GM23248 (cell line): ENCODE measurements around the gene CRK. TPM values are rescaled to one million over a fixed set of nuclear protein-coding genes. Genes with fewer than 3 reads are reported as not detected.
"Not testable (repeated sequence)": the region's sequence is repeated elsewhere in the genome, so short reads cannot be mapped to it uniquely, and the experiment has no call there.

Experiments
- DNase-seq: peaks from one replicate; pipeline ENCODE4 v3.0.0-alpha.2; 2015
- H2AFZ ChIP-seq: fragments of 200-600 bp; sonication (generic); 2 replicates; pipeline ENCODE4 v1.6.1; 2016; ENCODE audit warnings: antibody characterized with exemption
- H3F3A ChIP-seq: fragments of 200-600 bp; sonication (generic); 2 replicates; pipeline ENCODE4 v1.6.1; 2016; ENCODE audit warnings: mild to moderate bottlenecking, antibody characterized with exemption, mixed run types; ENCODE audit not compliant: insufficient read depth
- H3K27ac ChIP-seq: fragments of 200-600 bp; sonication (generic); 2 replicates; pipeline ENCODE4 v1.5.1; 2016; ENCODE audit warnings: mild to moderate bottlenecking
- H3K27me3 ChIP-seq: fragments of 200-600 bp; sonication (generic); replicated peaks from 2 replicates; pipeline ENCODE4 v1.6.1; 2016; ENCODE audit warnings: mild to moderate bottlenecking; ENCODE audit not compliant: insufficient read depth
- H3K36me3 ChIP-seq: fragments of 200-600 bp; sonication (generic); 2 replicates; pipeline ENCODE4 v1.6.1; 2016; ENCODE audit warnings: low read depth, mild to moderate bottlenecking
- H3K4me1 ChIP-seq: fragments of 200-600 bp; sonication (generic); 2 replicates; pipeline ENCODE4 v1.6.1; 2016; ENCODE audit warnings: mild to moderate bottlenecking; ENCODE audit not compliant: insufficient read depth
- H3K4me2 ChIP-seq: fragments of 200-600 bp; sonication (generic); one replicate; pipeline ENCODE4 v1.6.1; 2016; ENCODE audit warnings: mild to moderate bottlenecking; ENCODE audit not compliant: unreplicated experiment
- H3K4me3 ChIP-seq: fragments of 200-600 bp; sonication (generic); 2 replicates; pipeline ENCODE4 v1.5.1; 2016; ENCODE audit warnings: mild to moderate bottlenecking
- H3K79me2 ChIP-seq: fragments of 200-600 bp; sonication (generic); 2 replicates; pipeline ENCODE4 v1.6.1; 2016; ENCODE audit warnings: mild to moderate bottlenecking; ENCODE audit not compliant: insufficient read depth
- H3K9ac ChIP-seq: fragments of 200-600 bp; sonication (generic); 2 replicates; pipeline ENCODE4 v1.6.1; 2016; ENCODE audit warnings: mild to moderate bottlenecking
- H3K9me2 ChIP-seq: fragments of 200-600 bp; sonication (generic); 2 replicates; pipeline ENCODE4 v1.6.1; 2016; ENCODE audit warnings: mixed run types, mild to moderate bottlenecking, moderate library complexity; ENCODE audit not compliant: insufficient read depth
- H3K9me3 ChIP-seq: fragments of 200-600 bp; sonication (generic); one replicate; pipeline ENCODE4 v1.6.1; 2017; ENCODE audit warnings: low read depth
- H4K20me1 ChIP-seq: fragments of 200-600 bp; sonication (generic); 2 replicates; pipeline ENCODE4 v1.6.0; 2016; ENCODE audit not compliant: insufficient read depth
- EZH2 ChIP-seq: fragments of 200-600 bp; sonication (generic); IDR thresholded peaks from 2 replicates; pipeline ENCODE4 v1.6.1; 2018; ENCODE audit warnings: antibody characterized with exemption, mild to moderate bottlenecking; ENCODE audit not compliant: insufficient read depth, poor library complexity, severe bottlenecking
- EZH2phosphoT487 ChIP-seq: fragments of 200-600 bp; sonication (generic); IDR thresholded peaks from 2 replicates; pipeline ENCODE4 v1.6.1; 2018; ENCODE audit warnings: antibody characterized with exemption, moderate library complexity, mild to moderate bottlenecking, low read depth; ENCODE audit not compliant: insufficient read depth
- WGBS, 2 experiments: methylation state at CpG; one replicate each; pipeline ENCODE4 v1.1.6; 2015 to 2017; ENCODE audit warnings: low lambda C conversion rate in 2 of 2, low coverage in 1 of 2; ENCODE audit errors: missing lambda C conversion rate in 2 of 2; 5-methylcytosine and 5-hydroxymethylcytosine counted together
- in situ Hi-C: fragments of 300-500 bp; cut with MboI; formaldehyde crosslinking; loops from 2 replicates; pipeline ENCODE4 v1.15.0; 2020
- polyA plus RNA-seq: library from polyadenylated mRNA; unstranded; fragments of >200 nt; fragmentation: Nextera tagmentation; extraction: Ambion mirVana; gene quantifications from 2 replicates; pipeline ENCODE4 v1.2.1, GENCODE V29; 2016
- total RNA-seq: library from RNA; depleted of rRNA; stranded (reverse); fragments of >200 nt; shearing (Covaris generic); gene quantifications from 2 replicates; pipeline ENCODE4 v1.2.3, GENCODE V29; 2014

CRK gene
- total and polyA plus RNA-seq, 2 experiments from 2014 or later: 86.0 to 117 TPM

GRCh38 chr17:1452836-1453235 lies 3.2 kb downstream of the CRK start:
- H2AFZ ChIP-seq: no peak overlapping the region

GRCh38 chr17:1450261-1450660 lies 5.8 kb downstream of the CRK start:
- DNase-seq, H3K4me2 ChIP-seq, H3K4me3 ChIP-seq, H3K36me3 ChIP-seq, in situ Hi-C loops, H3K9me3 ChIP-seq, H3K27ac ChIP-seq, H3K9ac ChIP-seq, H3K27me3 ChIP-seq, H3K9me2 ChIP-seq, H2AFZ ChIP-seq: not testable (repeated sequence)
- WGBS, 2 experiments: 94 to 96% methylated on average over 21 of the region's 21 CpGs
- H3F3A ChIP-seq: peaks cover 22% of the 10 kb centered on the region
- peaks cover 18% of the 10 kb centered on the region; the same call in 1 of the 2 replicates for H3K4me1 ChIP-seq
- H4K20me1 ChIP-seq: peaks cover 47% of the 10 kb centered on the region
- H3K79me2 ChIP-seq: peaks cover 100% of the 10 kb centered on the region

More at GRCh38 chr17:1452836-1453235, 3.2 kb downstream of the CRK start:
- no peaks in the 10 kb centered on the region for H3K9me2 ChIP-seq
- WGBS, 2 experiments: 47 to 56% methylated on average over 5 of the region's 5 CpGs
- peaks cover 29% of the 10 kb centered on the region for H3F3A ChIP-seq
- peaks cover 18% of the 10 kb centered on the region; the same call in 1 of the 2 replicates for H3K4me1 ChIP-seq
- in situ Hi-C loops: no loop called here
- no peak overlapping the region for H3K4me2 ChIP-seq
- H3K9me3 ChIP-seq: no peaks in the 10 kb centered on the region
- no peak for DNase-seq
- TF ChIP-seq EZH2 (no peak), EZH2phosphoT487 (no peak)
- no peak overlapping the region for H3K4me3 ChIP-seq
- H3K36me3 ChIP-seq: no peaks in the 10 kb centered on the region; the same call in 1 of the 2 replicates
- H4K20me1 ChIP-seq: peaks cover 34% of the 10 kb centered on the region
- H3K27me3 ChIP-seq: no peaks in the 10 kb centered on the region
- no peak overlapping the region for H3K9ac ChIP-seq
- H3K79me2 ChIP-seq: peaks cover 82% of the 10 kb centered on the region
- no peak overlapping the region for H3K27ac ChIP-seq

GRCh38 chr17:1449412-1449967 lies 6.5 kb downstream of the CRK start:
- Histone ChIP-seq H3K79me2 (peaks cover 100% of the 10 kb centered on the region), H3K4me2 (no peak overlapping the region), H4K20me1 (peaks cover 42% of the 10 kb centered on the region), H3K27ac (no peak overlapping the region), H3K4me1 (peaks cover 18% of the 10 kb centered on the region; the same call in 1 of the 2 replicates), H3K4me3 (no peak overlapping the region), H3K27me3 (no peaks in the 10 kb centered on the region), H3K9me2 (no peaks in the 10 kb centered on the region), H3K9me3 (no peaks in the 10 kb centered on the region), H3K36me3 (no peaks in the 10 kb centered on the region; the same call in 1 of the 2 replicates), H3K9ac (no peak overlapping the region), H3F3A (peaks cover 16% of the 10 kb centered on the region), H2AFZ (no peak overlapping the region)
- in situ Hi-C loops: no loop called here
- no peak for DNase-seq
- 78 to 81% methylated on average over 5 of the region's 5 CpGs for WGBS, 2 experiments
- TF ChIP-seq EZH2phosphoT487 (no peak), EZH2 (no peak)

GRCh38 chr17:1447052-1447451 lies 9.0 kb downstream of the CRK start:
- peaks cover 41% of the 10 kb centered on the region for H4K20me1 ChIP-seq
- no peaks in the 10 kb centered on the region for H3K36me3 ChIP-seq
- H3K79me2 ChIP-seq: peaks cover 100% of the 10 kb centered on the region
- no peaks in the 10 kb centered on the region for H3K9me2 ChIP-seq
- H3F3A ChIP-seq: no peaks in the 10 kb centered on the region; the same call in 1 of the 2 replicates
- H3K9ac ChIP-seq: no peak overlapping the region
- no peak overlapping the region for H3K4me2 ChIP-seq
- in situ Hi-C loops: no loop called here
- H3K4me1 ChIP-seq: 0 out of 2 replicates have a peak, but pooled peaks cover 9% of the 10 kb centered on the region
- 90% methylated on average over 7 of the region's 7 CpGs for WGBS, 2 experiments
- H3K27me3 ChIP-seq: no peaks in the 10 kb centered on the region
- H3K27ac ChIP-seq: no peak overlapping the region
- no peaks in the 10 kb centered on the region for H3K9me3 ChIP-seq
- no peak for DNase-seq
- no peak overlapping the region for H3K4me3 ChIP-seq
- TF ChIP-seq EZH2: no peak
- TF ChIP-seq EZH2phosphoT487: no peak
- no peak overlapping the region for H2AFZ ChIP-seq

GRCh38 chr17:1446201-1446600 lies 9.8 kb downstream of the CRK start:
- Histone ChIP-seq H3K27me3 (no peaks in the 10 kb centered on the region), H3K4me1 (0 out of 2 replicates have a peak, but pooled peaks cover under 1% of the 10 kb centered on the region), H3K27ac (no peak overlapping the region), H3F3A (no peaks in the 10 kb centered on the region; the same call in 1 of the 2 replicates), H3K79me2 (peaks cover 100% of the 10 kb centered on the region), H3K9me3 (no peaks in the 10 kb centered on the region), H3K4me2 (no peak overlapping the region), H4K20me1 (peaks cover 33% of the 10 kb centered on the region), H2AFZ (no peak overlapping the region), H3K9ac (no peak overlapping the region), H3K36me3 (no peaks in the 10 kb centered on the region), H3K9me2 (no peaks in the 10 kb centered on the region), H3K4me3 (no peak overlapping the region)
- no peak for DNase-seq
- in situ Hi-C loops: no loop called here
- WGBS, 2 experiments: 98 to 99% methylated on average over 12 of the region's 12 CpGs
- TF ChIP-seq EZH2phosphoT487 (no peak), EZH2 (no peak)

- H2AFZ ChIP-seq, H3K4me2 ChIP-seq, H3F3A ChIP-seq, H3K9ac ChIP-seq, H3K9me3 ChIP-seq, DNase-seq, H3K27ac ChIP-seq, H3K4me1 ChIP-seq, H3K9me2 ChIP-seq, in situ Hi-C loops, H3K4me3 ChIP-seq, H3K27me3 ChIP-seq, H3K36me3 ChIP-seq: not testable (repeated sequence)
- Histone ChIP-seq H4K20me1 (peaks cover 32% of the 10 kb centered on the region), H3K79me2 (peaks cover 100% of the 10 kb centered on the region)
- 99 to 100% methylated on average over 4 of the region's 4 CpGs for WGBS, 2 experiments
Observed at GRCh38 chr17:1445695-1446094, 10.3 kb downstream of the CRK start.

- H2AFZ ChIP-seq, H3K4me2 ChIP-seq, H3K9me2 ChIP-seq, H3K27me3 ChIP-seq, H3K36me3 ChIP-seq, H3K27ac ChIP-seq, H3K9me3 ChIP-seq, H3K4me3 ChIP-seq, in situ Hi-C loops, DNase-seq, H3K9ac ChIP-seq: not testable (repeated sequence)
- Histone ChIP-seq H3F3A (peaks cover 22% of the 10 kb centered on the region), H3K4me1 (peaks cover 20% of the 10 kb centered on the region), H3K79me2 (peaks cover 100% of the 10 kb centered on the region), H4K20me1 (peaks cover 16% of the 10 kb centered on the region; the same call in 1 of the 2 replicates)
- 93 to 98% methylated on average over 6 of the region's 6 CpGs for WGBS, 2 experiments
Observed at GRCh38 chr17:1442721-1443120, 13.3 kb downstream of the CRK start.
